ENCODE data around the gene RDX. TPM values are rescaled to one million over a fixed set of nuclear protein-coding genes. Genes with fewer than 3 reads are reported as not detected.

RDX gene
- total RNA-seq, 1 experiment from 2014 or later: 131 TPM

DNA sequence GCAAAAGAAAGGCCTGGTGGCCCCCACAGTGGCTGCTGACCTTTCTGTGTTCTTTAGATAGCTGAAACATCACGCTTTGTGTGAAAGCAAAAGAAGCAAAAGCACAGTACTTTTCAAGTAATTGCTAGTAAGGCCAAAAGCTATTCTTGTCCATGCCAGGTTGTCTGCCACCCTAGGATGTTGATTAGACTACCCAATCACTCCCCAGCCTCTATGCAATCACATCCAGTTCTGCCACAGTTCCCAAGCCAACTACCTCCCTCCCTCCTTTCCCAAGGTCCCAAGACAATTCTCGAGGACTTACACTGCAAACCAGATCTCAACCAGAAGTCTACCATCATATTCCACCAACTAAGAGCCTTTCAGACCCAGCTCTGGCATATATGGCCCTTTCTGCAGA, 46.2 kb downstream of the RDX start:
- Histone ChIP-seq H3K36me3 (ENCODE audit: control insufficient read depth in 1 of 2, insufficient read depth in 2 of 2, low read length in 2 of 2) (peaks cover 11 to 15% of the 10 kb centered on the region in 2 experiments), H4K20me1 (ENCODE audit: insufficient read depth) (peaks cover 4% of the 10 kb centered on the region; the same call in 1 of the 2 replicates), H3K9me3 (ENCODE audit: control insufficient read depth in 1 of 2, insufficient read depth in 1 of 2, low read depth in 1 of 2, low read length in 2 of 2) (no peaks in the 10 kb centered on the region), H3K79me2 (ENCODE audit: insufficient read depth, low read length) (peaks cover 32% of the 10 kb centered on the region), H3K27me3 (ENCODE audit: insufficient read depth, low read length) (no peaks in the 10 kb centered on the region), H3K4me2 (ENCODE audit: low read length) (no peak overlapping the region), H3K4me3 (replicated peaks in 1 of 2; ENCODE audit: low read depth in 1 of 2, low read length in 2 of 2) (no peak overlapping the region), H3K9ac (ENCODE audit: low read length) (no peak overlapping the region), H3K27ac (ENCODE audit: low read depth, low read length) (no peak overlapping the region), H3K4me1 (ENCODE audit: control insufficient read depth in 1 of 2, insufficient read depth in 2 of 2, low read length in 2 of 2) (peaks cover 15 to 19% of the 10 kb centered on the region in 2 experiments), H2AFZ (ENCODE audit: low read depth, low read length, poor library complexity, severe bottlenecking) (no peak overlapping the region), H3K9me2 (ENCODE audit: insufficient read depth) (no peaks in the 10 kb centered on the region)
- TF ChIP-seq FOSL1 (IDR thresholded peaks at IDR 0.05; ENCODE audit: low read depth) (no peak), REST (IDR thresholded peaks at IDR 0.05; ENCODE audit: low read depth) (no peak), TCF7L2 (IDR thresholded peaks at IDR 0.05; ENCODE audit: borderline replicate concordance, extremely low read depth, insufficient read depth, insufficient read length) (no peak), ZNF274 (IDR thresholded peaks at IDR 0.05; ENCODE audit: low read depth, low read length) (no peak), YY1 (IDR thresholded peaks at IDR 0.05; ENCODE audit: extremely low read depth, insufficient replicate concordance, low read depth, low read length) (no peak), CEBPB (IDR thresholded peaks at IDR 0.05; ENCODE audit: low read depth) (no peak), RAD21 (IDR thresholded peaks at IDR 0.05; ENCODE audit: low read depth) (no peak), JUND (IDR thresholded peaks at IDR 0.05) (no peak)
- TF ChIP-seq, protein P1, sequence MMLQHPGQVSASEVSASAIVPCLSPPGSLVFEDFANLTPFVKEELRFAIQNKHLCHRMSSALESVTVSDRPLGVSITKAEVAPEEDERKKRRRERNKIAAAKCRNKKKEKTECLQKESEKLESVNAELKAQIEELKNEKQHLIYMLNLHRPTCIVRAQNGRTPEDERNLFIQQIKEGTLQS (IDR thresholded peaks at IDR 0.05): no peak
- TF ChIP-seq, protein P2, sequence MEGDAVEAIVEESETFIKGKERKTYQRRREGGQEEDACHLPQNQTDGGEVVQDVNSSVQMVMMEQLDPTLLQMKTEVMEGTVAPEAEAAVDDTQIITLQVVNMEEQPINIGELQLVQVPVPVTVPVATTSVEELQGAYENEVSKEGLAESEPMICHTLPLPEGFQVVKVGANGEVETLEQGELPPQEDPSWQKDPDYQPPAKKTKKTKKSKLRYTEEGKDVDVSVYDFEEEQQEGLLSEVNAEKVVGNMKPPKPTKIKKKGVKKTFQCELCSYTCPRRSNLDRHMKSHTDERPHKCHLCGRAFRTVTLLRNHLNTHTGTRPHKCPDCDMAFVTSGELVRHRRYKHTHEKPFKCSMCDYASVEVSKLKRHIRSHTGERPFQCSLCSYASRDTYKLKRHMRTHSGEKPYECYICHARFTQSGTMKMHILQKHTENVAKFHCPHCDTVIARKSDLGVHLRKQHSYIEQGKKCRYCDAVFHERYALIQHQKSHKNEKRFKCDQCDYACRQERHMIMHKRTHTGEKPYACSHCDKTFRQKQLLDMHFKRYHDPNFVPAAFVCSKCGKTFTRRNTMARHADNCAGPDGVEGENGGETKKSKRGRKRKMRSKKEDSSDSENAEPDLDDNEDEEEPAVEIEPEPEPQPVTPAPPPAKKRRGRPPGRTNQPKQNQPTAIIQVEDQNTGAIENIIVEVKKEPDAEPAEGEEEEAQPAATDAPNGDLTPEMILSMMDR (IDR thresholded peaks at IDR 0.05 in 2 of 3, conservative IDR thresholded peaks at IDR 0.05 in 1 of 3; ENCODE audit: borderline replicate concordance in 1 of 3, insufficient read depth in 1 of 3, low read depth in 2 of 3, low read length in 2 of 3): no peak
- TF ChIP-seq, protein P3, sequence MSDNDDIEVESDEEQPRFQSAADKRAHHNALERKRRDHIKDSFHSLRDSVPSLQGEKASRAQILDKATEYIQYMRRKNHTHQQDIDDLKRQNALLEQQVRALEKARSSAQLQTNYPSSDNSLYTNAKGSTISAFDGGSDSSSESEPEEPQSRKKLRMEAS (IDR thresholded peaks at IDR 0.05): no peak
- TF ChIP-seq, protein P4, sequence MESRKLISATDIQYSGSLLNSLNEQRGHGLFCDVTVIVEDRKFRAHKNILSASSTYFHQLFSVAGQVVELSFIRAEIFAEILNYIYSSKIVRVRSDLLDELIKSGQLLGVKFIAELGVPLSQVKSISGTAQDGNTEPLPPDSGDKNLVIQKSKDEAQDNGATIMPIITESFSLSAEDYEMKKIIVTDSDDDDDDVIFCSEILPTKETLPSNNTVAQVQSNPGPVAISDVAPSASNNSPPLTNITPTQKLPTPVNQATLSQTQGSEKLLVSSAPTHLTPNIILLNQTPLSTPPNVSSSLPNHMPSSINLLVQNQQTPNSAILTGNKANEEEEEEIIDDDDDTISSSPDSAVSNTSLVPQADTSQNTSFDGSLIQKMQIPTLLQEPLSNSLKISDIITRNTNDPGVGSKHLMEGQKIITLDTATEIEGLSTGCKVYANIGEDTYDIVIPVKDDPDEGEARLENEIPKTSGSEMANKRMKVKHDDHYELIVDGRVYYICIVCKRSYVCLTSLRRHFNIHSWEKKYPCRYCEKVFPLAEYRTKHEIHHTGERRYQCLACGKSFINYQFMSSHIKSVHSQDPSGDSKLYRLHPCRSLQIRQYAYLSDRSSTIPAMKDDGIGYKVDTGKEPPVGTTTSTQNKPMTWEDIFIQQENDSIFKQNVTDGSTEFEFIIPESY (IDR thresholded peaks at IDR 0.05; ENCODE audit: extremely low read depth, insufficient replicate concordance, low read length): no peak
- ATAC-seq (no peak), DNase-seq (ENCODE audit: low read depth, low spot score) (no peak)
- intact Hi-C loops (cut with micrococcal nuclease): loop anchor here (10.0 kb wide), 1 partner anchor 305 kb away; no protein-coding TSS in a partner anchor
- no TSS peak for BruUV-seq (replicated peaks)
- ChIA-PET CTCF (no interaction called here), POLR2A (no interaction called here), RAD21 (ENCODE audit: low non-redundant PET in 1 of 2, low total read pairs in 2 of 2, uncharacterized antibody in 2 of 2, unreplicated experiment in 2 of 2) (no interaction called here)
